Gastroesophageal sphincter (tissue), 3 donors: ENCODE results near the gene CDCP2.

Experiments
- POLR2A ChIP-seq, 2 donors: fragments of 450-650 bp; IDR thresholded peaks; one replicate each; pipeline ENCODE4 v1.6.1; 2017; ENCODE audit warnings: antibody characterized with exemption in 2 of 2, mild to moderate bottlenecking in 2 of 2, moderate library complexity in 1 of 2
- POLR2AphosphoS5 ChIP-seq: sonication (generic); formaldehyde crosslinking; IDR thresholded peaks from one replicate; pipeline ENCODE4 v1.6.1; 2017; ENCODE audit warnings: antibody characterized with exemption
- TF ChIP-seq, protein P1 (sequence below), 4 experiments: fragments of 200-600 bp in 2 of 4; fragments of 450-650 bp in 2 of 4; sonication (generic) in 1 of 4; IDR thresholded peaks; one replicate each; pipeline ENCODE4 v1.5.1; 2017 to 2019; ENCODE audit warnings: antibody characterized with exemption in 4 of 4, mild to moderate bottlenecking in 2 of 4, moderate library complexity in 2 of 4

DNA sequence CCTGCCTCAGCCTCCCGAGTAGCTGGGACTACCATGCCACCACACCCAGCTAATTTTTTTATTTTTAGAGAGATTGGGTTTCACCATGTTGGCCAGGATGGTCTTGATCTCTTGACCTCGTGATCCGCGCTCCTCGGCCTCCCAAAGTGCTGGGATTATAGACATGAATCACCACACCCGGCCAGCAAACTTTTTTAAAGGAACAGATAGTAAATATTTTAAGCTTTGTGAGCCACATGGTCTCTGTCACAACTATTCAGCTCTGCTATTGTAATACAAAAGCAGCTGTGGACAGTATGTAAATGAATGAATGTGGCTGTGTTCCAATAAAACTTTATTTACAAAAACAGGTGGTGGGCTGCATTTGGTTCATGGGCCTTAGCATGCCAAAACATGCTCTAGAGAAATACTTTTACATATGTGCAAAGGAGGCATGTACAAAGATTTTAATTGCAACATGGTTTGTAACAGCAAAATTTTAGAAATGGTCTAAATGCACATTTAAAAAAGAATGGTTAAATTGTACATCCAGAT, 47.0 kb downstream of the CDCP2 start:
- TF ChIP-seq POLR2A (IDR thresholded peaks at IDR 0.05) (no peak), POLR2AphosphoS5 (no peak)
- TF ChIP-seq, protein P1, sequence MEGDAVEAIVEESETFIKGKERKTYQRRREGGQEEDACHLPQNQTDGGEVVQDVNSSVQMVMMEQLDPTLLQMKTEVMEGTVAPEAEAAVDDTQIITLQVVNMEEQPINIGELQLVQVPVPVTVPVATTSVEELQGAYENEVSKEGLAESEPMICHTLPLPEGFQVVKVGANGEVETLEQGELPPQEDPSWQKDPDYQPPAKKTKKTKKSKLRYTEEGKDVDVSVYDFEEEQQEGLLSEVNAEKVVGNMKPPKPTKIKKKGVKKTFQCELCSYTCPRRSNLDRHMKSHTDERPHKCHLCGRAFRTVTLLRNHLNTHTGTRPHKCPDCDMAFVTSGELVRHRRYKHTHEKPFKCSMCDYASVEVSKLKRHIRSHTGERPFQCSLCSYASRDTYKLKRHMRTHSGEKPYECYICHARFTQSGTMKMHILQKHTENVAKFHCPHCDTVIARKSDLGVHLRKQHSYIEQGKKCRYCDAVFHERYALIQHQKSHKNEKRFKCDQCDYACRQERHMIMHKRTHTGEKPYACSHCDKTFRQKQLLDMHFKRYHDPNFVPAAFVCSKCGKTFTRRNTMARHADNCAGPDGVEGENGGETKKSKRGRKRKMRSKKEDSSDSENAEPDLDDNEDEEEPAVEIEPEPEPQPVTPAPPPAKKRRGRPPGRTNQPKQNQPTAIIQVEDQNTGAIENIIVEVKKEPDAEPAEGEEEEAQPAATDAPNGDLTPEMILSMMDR (IDR thresholded peaks at IDR 0.05), result no peak
